Measurements from ENCODE around the gene ESYT3.
"Not testable (repeated sequence)": the region's sequence is repeated elsewhere in the genome, so short reads cannot be mapped to it uniquely, and the experiment has no call there.

ESYT3 gene

DNA sequence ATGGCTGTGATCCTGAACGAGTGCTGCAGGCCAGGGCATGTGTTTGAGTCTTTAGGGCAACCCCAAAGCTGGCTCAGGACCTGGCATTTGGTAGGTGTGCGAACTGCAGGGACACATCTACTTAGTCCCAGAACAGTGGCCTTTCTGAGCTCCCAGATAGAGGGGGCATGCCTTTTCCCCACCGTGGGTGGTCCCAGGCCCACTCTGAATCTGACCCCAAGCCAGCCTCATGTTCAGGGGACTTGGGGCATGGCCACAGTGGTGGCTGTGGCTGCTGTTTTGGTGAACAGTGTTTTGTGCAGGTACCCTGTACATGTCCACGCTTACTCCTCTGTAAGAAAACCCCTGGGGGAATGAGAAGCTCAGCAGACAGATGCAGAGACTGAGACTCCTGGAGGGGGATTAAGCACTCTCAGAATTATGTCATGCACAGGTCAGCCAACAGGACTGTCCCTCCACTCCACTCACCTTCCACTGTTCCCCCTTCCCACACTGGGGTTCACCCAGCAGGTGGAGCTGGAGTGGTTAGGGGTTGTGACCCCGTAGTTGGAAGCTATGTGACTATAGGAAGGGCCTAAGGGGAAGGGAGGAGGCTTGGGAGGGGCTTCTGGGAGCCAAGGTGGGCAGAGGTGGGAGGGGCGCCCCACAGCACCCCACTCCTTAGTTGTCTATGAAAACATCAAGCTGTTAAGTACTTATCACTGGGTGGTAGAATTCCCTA is 16.4 kb downstream of the ESYT3 start:
- POLR2A ChIA-PET: no interaction called here
- TF ChIP-seq, protein P1, sequence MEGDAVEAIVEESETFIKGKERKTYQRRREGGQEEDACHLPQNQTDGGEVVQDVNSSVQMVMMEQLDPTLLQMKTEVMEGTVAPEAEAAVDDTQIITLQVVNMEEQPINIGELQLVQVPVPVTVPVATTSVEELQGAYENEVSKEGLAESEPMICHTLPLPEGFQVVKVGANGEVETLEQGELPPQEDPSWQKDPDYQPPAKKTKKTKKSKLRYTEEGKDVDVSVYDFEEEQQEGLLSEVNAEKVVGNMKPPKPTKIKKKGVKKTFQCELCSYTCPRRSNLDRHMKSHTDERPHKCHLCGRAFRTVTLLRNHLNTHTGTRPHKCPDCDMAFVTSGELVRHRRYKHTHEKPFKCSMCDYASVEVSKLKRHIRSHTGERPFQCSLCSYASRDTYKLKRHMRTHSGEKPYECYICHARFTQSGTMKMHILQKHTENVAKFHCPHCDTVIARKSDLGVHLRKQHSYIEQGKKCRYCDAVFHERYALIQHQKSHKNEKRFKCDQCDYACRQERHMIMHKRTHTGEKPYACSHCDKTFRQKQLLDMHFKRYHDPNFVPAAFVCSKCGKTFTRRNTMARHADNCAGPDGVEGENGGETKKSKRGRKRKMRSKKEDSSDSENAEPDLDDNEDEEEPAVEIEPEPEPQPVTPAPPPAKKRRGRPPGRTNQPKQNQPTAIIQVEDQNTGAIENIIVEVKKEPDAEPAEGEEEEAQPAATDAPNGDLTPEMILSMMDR (IDR thresholded peaks at IDR 0.05; ENCODE audit: control extremely low read depth, extremely low read depth, low read depth, missing control alignments): no peak
- no peak for DNase-seq (ENCODE audit: extremely low spot score)
- CTCF ChIA-PET: interaction anchor here (0.6 to 1.9 kb wide), 7 partner anchors 19 to 485 kb away, joined by 3 to 4 read pairs (median 3); no protein-coding TSS in a partner anchor

DNA sequence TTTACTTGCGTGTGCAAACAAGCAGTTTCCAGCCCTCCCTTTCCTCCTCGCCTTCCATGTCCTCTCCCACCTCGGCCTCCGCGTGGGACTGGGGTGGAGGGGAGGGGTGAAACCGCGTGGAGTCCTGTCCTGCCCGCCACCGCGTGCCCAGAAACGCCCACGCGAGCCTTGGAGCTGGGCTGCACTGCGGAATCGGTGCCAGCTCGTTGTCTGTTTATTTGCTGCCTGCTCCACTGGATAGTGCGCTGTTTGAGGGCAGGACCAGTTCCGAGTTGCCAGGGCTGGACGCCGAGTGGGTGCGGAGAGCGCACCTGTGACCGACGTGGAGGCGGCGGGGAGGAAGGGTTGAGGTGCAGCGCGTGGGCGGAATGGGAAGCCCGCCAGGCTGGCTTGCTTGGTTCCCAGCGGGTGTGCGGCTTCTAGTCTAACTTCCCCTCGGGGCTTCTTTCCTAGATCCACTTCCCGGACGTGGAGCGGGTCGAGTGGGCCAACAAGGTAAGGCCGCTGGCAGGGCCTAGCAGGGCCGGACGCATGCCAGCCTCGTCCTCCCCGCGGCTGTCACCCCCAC is 17.3 kb downstream of the ESYT3 start:
- ChIA-PET POLR2A (no interaction called here), CTCF (interaction anchor here (0.6 to 1.9 kb wide), 3 partner anchors 34 to 484 kb away, joined by 3 to 4 read pairs (median 4); no protein-coding TSS in a partner anchor)
- TF ChIP-seq, protein P1 (IDR thresholded peaks at IDR 0.05; ENCODE audit: control extremely low read depth, extremely low read depth, low read depth, missing control alignments): no peak
- DNase-seq (ENCODE audit: extremely low spot score): no peak

DNA sequence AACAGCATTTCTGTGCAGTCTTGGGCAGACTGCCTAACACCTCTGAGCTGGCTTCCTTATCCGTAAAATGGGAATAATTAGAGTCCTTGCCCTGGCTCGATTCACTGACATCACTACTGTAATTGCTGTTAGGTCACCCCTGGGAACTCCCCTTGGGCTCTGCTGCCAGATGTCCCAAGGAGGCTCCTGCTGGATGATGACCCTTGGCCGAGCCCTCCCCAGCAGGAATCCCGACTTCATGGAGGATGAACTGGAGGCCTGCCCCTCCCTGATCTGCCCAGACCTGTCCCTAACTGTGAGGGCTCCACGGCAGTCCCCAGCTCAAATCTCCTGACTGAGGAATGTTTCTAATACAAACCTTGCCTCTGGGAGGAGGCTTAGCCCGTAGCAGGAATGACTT is 18.0 kb downstream of the ESYT3 start:
- CTCF ChIA-PET: interaction anchor here (1.1 to 1.9 kb wide), 2 partner anchors 9 to 463 kb away, joined by 3 to 4 read pairs; no protein-coding TSS in a partner anchor
- no peak for DNase-seq (ENCODE audit: extremely low spot score)
- POLR2A ChIA-PET: no interaction called here

DNA sequence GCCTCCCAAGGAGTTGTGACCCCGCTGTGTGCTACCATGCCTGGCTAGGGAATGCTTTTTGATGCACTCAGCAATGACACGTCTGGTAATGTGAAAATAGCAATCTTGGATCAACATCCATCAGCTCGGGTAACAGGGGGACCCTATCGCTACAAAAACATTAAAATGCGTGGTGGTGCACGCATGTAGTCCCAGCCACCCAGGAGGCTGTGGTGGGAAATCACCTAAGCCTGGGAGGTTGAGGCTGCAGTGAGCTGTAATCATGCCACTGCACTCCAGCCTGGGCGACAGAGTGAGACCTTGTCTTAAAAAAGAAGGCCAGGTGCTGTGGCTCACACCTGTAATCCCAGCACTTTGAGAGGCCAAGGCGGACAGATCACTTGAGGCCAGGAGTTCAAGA is 19.5 kb downstream of the ESYT3 start:
- CTCF ChIA-PET; DNase-seq (ENCODE audit: extremely low spot score); POLR2A ChIA-PET: not testable (repeated sequence)

More for the DNA sequence above, 18.0 kb downstream of the ESYT3 start:
- TF ChIP-seq, protein P1 (IDR thresholded peaks at IDR 0.05; ENCODE audit: control extremely low read depth, extremely low read depth, low read depth, missing control alignments): no peak

DNA sequence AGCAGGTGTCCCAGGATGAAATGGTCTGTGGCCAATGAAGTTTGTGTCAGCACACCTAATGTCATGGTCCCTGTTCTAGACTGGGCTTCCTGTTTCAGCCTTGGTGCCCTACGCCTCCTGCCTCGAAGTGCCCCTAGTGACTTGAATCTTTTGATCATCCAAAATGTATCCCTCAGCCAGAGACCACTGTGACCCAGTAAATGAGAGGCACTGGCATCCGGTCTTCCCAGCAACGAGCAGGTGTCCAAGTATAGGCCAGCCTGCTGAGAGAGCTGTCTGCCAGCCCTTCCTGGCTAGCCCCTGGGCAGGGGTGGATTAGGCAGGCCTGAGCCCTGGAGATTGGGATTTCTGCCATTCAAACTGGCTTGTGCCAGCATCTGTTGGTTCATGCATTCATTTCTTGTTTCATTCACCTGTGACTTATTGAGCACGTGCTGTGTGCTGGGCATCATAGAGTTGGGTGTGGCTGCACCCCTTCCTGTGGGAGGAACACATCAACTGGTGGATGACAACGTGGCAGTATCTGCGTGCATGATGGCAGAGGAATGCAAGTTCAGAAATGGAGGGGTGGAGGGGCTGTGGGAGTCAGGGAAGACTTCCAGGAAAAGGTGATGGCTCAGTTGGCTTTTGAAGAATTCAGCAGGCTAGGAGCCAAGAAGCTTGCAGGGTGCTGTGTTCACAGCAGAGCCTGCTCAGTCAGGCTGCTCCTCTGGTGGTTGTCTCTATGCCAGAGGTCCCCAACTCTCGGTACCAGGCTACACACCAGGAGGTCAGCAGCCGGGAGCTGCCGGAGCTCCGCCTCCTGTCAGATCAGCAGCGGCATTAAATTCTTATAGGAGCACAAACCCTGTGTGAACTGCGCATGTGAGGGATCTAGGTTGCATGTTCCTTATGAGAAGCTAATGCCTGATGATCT is 21.6 kb downstream of the ESYT3 start:
- TF ChIP-seq, protein P1 (IDR thresholded peaks at IDR 0.05; ENCODE audit: control extremely low read depth, extremely low read depth, low read depth, missing control alignments): no peak
- CTCF ChIA-PET: interaction anchor here (1.0 kb wide), 1 partner anchor 11 kb away, joined by 3 read pairs; no protein-coding TSS in a partner anchor
- POLR2A ChIA-PET: no interaction called here
- no peak for DNase-seq (ENCODE audit: extremely low spot score)

DNA sequence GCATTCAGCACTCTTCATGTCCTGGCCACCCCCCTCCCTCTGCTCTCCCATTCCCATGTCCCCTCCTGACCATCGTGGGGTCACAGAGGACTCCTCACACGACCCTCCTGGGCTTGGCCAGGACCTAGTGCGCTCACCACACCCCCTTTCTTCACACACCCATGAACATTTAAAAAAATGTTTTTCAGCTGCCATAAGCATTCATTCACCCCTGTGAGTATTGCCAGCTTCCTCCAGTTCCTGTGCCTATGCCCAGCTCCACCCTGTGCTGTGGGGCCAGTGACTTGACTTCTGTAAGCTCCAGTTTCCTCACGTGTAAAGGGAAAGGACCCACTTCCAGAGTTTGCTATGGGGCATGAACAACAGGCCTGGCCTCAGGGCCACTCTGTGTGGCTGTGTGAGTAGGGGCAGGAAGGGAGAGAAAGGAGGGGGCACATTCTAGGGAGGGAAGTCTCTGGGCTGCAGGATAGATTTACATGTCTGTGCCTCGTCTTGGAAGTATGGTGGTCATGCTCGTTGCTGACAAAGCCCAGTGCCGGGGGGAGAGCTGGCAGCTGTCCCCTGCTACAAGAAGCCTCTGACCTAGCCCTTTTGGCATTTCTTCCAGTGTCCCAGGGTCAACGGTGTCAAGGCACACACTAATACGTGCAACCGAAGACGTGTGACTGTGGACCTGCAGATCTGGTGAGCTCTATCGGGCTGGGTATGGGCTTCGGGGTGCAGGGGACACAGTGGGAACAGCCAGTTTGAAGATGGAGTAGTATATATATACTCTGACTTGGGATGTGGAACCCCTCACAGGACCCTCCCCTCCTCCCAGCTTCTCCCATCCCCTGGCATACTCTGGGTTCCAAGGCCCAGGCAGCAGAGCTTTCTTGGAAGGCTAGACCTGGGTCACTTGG is 22.8 kb downstream of the ESYT3 start:
- CTCF ChIA-PET: interaction anchor here (1.0 to 1.2 kb wide), 3 partner anchors 12 to 459 kb away, joined by 3 read pairs; no protein-coding TSS in a partner anchor
- POLR2A ChIA-PET: no interaction called here

More for the DNA sequence above, 22.8 kb downstream of the ESYT3 start:
- TF ChIP-seq, protein P1 (IDR thresholded peaks at IDR 0.05; ENCODE audit: control extremely low read depth, extremely low read depth, low read depth, missing control alignments): no peak
- no peak for DNase-seq (ENCODE audit: extremely low spot score)

Measured in GM10248 (cell line).